GM19452 (cell line): ENCODE results near the gene TBL3.

Experiments used
- ATAC-seq: cut with Tn5 transposase; IDR thresholded peaks from one replicate; pipeline ENCODE4 v1.9.1; 2021; ENCODE audit not compliant: unreplicated experiment

TBL3 gene

GRCh38 chr16:1963806-1964505 is 7.9 kb upstream of the TBL3 start:
- peak; percentile 1 for ATAC-seq

DNA sequence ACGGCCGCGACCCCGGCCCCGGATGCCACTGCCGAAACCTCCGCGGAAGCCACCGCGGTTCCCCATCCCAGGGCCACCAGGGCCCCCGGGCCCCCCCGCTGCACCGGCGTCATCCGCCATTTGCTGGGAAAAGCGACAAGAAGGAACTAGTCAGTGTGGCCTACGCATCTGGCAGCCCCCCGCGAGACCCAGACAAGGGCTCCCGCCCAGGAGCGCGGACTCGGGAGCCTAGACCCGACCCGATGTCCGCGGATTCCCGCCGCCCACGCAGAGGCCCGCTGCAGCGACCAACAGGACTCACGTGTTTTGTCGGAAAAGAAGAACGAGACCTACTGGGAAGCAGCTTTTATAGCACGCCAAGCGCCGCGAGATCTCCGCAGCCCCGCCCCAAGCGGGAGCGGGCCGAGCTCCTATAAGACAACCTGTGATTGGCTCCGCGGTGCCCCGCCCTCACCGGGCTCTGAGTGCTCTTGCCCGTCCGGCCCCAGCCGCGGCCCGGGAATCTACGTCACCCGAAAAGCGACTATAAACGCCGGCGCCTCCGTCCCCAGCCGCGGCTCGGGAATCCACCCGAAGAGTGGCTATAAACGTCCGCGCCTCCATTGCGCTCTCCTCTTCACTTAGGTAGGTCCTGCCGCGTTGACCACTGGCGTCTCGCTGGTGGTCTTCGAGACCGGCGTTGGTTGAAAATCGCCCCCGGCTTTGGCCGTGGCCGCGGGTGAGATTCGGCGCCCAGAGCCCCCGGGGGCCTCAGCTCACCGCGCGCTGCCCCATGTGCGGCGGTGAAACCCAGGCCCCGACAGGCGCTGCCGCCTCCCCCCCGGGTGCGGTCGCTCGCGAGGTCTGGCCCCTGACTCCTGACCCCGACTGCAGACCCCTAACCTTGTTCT is 7.1 kb upstream of the TBL3 start, which contains the start of gene RPS2:
Gene RPS2, minus strand, starts transcription at position 321 of the 890 bp plus-strand sequence. Its CDS starts 201 bp downstream, at position 120.
- peak; percentile 72 for ATAC-seq

DNA sequence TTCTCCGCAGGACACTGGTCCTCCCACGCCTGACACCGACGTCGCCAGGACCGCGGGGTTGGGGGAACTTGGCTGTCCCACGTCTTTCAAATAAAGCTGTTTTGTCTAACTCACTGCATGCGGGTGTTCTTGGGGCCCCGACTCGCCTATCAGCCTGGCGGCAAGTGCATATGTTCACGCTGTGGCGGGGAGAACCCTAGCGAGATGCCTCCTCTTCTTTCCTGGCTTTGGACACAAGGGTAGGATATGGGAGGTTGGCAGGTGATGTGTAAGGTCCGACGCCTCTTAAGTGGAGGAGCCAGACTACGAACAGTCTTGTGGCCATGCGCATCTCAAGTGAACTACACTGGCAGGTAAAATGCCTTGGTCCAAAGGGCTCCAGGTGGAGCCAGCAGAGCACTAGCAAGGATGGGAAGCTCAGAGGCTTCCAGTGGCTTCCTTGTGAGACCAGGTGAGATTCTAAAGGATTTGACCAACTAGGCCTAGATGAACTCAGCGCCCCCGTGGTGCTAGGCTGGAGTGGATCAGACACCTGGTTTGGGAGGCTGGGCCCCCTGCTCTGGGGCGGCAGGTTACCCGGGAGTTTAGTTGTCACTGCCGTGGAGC is 6.4 kb upstream of the TBL3 start:
- ATAC-seq = no peak

- ATAC-seq = no peak
These were observed 5.4 kb upstream of the TBL3 start, which contains the start of gene RNF151 for GRCh38 chr16:1966460-1966859. Gene RNF151, plus strand, starts transcription at chr16:1966856. Its CDS starts 26 bp downstream, at chr16:1966882.

DNA sequence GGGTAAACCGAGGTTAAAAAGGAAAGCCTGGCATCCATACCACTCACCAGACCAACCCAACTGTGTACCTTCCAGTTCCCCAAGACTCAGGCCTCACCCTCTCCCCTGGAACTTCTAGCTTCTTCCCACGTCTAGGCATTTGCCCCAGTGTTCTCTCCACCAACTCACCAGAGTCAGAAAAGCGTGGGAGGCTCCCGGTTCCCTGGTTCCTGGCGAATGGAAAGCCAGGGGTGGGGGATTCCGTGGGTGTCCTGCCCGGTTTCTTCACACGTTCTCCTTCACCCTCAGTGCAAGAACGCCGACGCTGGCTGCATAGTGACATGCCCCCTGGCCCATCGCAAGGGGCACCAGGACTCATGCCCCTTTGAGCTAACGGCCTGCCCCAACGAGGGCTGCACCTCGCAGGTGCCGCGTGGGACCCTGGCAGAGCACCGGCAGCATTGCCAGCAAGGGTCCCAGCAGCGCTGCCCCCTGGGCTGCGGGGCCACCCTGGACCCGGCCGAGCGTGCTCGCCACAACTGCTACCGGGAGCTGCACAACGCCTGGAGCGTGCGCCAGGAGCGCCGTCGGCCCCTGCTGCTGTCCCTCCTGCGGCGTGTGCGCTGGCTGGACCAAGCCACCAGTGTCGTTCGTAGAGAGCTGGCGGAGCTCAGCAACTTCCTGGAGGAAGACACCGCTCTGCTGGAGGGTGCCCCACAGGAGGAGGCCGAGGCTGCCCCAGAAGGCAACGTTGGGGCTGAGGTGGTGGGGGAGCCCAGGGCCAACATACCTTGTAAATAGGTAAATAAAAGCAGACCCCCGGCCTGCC is 3.5 kb upstream of the TBL3 start:
- no peak for ATAC-seq

DNA sequence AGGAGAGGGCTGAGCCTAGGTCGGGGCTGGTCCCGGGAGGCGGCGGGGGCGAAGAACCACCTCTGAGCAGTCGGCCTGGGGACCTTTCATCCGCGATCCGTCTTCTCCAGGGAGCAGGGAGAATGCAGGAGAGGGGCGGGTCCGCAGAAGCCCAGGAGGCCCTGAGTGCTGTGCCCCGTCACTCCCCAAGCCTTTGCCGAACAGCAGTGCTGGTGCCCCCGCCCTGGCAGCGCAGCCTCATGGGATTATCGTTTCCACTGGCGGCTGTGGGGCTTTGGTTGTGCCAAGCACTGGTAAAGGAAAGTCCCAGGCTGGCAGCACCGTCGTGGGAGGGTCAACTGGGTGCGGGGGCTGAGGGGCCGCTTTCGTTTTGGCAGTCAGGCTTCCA is 631 bp downstream of the TBL3 start:
- no peak for ATAC-seq

DNA sequence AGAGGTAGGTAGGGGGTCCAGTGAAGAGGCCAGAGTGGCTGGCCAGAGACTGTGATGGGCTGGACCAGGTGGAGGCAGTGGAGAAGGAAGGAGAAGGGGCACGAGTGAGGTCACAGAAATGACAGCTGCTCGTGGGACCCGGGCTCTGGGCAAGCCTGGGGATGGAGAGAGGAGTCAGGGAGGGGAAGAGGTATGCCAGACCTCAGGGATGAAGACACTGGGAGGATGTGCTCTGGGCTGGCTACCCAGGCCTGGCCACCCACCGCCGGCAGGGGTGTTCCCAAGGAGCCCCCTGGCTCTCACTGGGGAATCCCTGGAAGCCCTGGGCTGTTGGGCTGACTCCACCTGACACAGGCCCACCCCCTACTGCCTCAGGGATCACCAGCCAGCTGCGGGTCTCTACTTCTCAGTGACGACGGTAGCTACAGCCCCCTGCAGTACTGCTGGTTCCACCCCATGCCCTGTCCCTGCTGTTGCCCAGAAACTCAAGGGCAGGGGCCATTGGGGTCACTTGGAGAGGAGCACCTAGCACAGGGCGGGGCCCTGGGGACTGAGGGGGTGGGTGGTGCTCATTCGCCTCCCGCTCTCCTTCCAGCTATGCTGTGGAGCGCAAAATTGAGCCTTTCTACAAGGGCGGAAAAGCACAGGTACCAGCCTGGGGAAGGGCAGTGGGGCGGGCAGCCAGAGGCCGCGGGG is 1.8 kb downstream of the TBL3 start:
- no peak for ATAC-seq

- no peak for ATAC-seq
These were observed 2.6 kb downstream of the TBL3 start for GRCh38 chr16:1974157-1975070.

- no peak for ATAC-seq
These were observed 3.8 kb downstream of the TBL3 start for GRCh38 chr16:1975432-1976215.

DNA sequence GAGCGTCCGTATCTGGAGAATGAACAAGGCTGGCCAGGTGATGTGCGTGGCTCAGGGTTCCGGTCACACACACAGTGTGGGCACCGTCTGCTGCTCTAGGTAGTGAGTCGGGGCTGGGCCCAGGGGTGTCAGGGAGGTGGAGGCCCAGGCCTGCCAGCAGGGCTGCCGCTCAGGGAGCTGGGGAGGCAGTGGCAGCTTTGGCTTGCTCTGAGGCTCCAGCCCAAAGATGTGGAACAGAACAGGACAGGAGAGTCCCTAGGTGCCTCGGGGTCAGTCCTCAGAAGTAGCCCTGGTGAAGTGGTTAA is 4.3 kb downstream of the TBL3 start:
- ATAC-seq = no peak

GRCh38 chr16:1976951-1977874 is 5.4 kb downstream of the TBL3 start:
- ATAC-seq = no peak

DNA sequence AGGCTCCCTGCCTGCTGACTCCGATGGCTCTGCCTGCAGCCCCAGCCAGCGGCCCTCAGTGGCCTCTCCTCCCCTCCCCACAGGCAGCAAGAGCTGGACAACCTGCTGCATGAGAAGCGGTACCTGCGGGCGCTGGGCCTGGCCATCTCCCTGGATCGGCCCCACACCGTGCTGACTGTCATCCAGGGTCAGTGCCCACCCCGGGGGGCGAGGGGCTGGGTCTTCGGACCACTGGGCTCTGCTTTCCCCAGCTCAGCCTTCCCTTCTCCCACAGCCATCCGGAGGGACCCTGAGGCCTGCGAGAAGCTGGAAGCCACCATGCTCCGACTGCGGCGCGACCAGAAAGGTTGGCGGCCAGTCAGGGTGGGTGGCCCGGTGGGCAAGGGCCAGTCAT is 6.0 kb downstream of the TBL3 start:
- no peak for ATAC-seq

DNA sequence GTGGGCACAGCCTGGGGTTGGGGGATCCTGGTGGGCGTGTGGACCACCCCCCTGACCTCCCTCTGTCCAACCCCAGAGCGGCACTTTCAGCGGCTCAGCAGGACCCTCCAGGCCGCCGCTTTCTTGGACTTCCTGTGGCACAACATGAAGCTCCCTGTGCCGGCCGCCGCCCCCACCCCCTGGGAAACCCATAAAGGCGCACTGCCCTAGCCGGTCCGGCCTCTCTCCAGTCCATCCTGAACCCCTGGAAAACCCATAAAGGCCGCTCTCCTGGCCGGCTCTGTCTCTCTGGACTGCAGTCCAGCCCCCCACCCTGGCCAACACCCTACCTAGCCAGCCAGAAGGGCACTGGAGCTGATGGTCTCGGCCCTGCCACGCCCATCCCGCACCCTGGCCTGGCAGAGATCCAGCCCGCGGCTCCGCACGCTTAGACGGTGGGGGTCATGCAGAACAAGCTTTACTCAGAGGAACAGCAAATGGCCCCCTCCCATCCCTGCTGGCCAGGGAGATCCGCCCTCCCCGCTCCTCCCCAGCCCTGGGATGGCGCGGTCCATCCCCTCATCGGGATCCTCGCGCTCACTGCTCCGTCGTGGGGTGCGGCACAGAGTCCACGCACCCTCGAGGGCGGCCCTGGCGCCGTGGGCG is 6.7 kb downstream of the TBL3 start:
- ATAC-seq = no peak

GRCh38 chr16:1979271-1980029 is 7.6 kb downstream of the TBL3 start:
- no peak for ATAC-seq

GRCh38 chr16:1980030-1980769 is 8.3 kb downstream of the TBL3 start:
- no peak for ATAC-seq

- no peak for ATAC-seq
These were observed 8.9 kb downstream of the TBL3 start for GRCh38 chr16:1980770-1981087.
